Nephron (organoid): Measurements from ENCODE around the gene ULK3.
A peak's percentile ranks its signal among the peaks of the same experiment; 100 is the strongest.

Source experiments
- H3K27ac Mint-ChIP-seq, 3 experiments: 2 replicates each; pipeline ENCODE4 v1.8.0; 2020; ENCODE audit warnings: mixed read lengths in 3 of 3, mild to moderate bottlenecking in 2 of 3, moderate library complexity in 1 of 3
- H3K27me3 Mint-ChIP-seq: 2 replicates; pipeline ENCODE4 v1.8.0; 2021; ENCODE audit warnings: low read depth, mild to moderate bottlenecking, moderate library complexity, mixed read lengths
- H3K36me3 Mint-ChIP-seq: 2 replicates; pipeline ENCODE4 v1.8.0; 2020; ENCODE audit warnings: low read depth, mixed read lengths
- H3K4me1 Mint-ChIP-seq: 2 replicates; pipeline ENCODE4 v1.8.0; 2020; ENCODE audit warnings: mixed read lengths
- H3K4me3 Mint-ChIP-seq, 3 experiments: 2 replicates each; pipeline ENCODE4 v1.8.0; 2020; ENCODE audit warnings: mild to moderate bottlenecking in 3 of 3, mixed read lengths in 3 of 3, moderate library complexity in 2 of 3
- H3K9me3 Mint-ChIP-seq: 2 replicates; pipeline ENCODE4 v1.8.0; 2020; ENCODE audit warnings: mixed read lengths
- TF ChIP-seq, protein P1 (sequence below), 3 experiments: fragments of 200-600 bp; sonication (generic); IDR thresholded peaks; one replicate each; pipeline ENCODE4 v1.5.0; 2021; ENCODE audit warnings: antibody characterized with exemption in 3 of 3; ENCODE audit not compliant: unreplicated experiment in 3 of 3

ULK3 gene

DNA sequence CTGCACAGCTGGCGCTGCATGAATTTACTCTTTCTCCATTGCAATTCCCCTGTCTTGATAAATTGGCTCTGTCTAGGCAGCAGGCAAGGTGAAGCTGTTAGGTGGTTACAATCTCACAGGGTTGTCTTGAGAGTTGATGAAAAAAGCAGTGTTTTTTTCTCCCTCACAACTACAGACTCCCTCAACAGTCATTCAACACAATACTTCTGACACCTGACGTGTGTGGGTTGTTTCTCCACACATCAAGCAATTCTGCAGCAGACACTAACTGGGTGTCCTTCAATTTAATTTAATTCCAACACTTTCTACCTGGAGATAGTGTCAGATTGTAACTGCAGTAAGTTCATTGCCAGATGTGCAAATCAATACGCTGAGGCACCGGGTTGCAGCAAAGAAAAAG is 35.3 kb upstream of the ULK3 start:
- no peaks in the 10 kb centered on the region for H3K4me1 Mint-ChIP-seq
- H3K36me3 Mint-ChIP-seq, result no peaks in the 10 kb centered on the region
- no peak overlapping the region for H3K4me3 Mint-ChIP-seq
- peaks cover 15% of the 10 kb centered on the region for H3K27me3 Mint-ChIP-seq
- no peak overlapping the region for H3K27ac Mint-ChIP-seq
- H3K9me3 Mint-ChIP-seq, result no peaks in the 10 kb centered on the region
- TF ChIP-seq, protein P1, sequence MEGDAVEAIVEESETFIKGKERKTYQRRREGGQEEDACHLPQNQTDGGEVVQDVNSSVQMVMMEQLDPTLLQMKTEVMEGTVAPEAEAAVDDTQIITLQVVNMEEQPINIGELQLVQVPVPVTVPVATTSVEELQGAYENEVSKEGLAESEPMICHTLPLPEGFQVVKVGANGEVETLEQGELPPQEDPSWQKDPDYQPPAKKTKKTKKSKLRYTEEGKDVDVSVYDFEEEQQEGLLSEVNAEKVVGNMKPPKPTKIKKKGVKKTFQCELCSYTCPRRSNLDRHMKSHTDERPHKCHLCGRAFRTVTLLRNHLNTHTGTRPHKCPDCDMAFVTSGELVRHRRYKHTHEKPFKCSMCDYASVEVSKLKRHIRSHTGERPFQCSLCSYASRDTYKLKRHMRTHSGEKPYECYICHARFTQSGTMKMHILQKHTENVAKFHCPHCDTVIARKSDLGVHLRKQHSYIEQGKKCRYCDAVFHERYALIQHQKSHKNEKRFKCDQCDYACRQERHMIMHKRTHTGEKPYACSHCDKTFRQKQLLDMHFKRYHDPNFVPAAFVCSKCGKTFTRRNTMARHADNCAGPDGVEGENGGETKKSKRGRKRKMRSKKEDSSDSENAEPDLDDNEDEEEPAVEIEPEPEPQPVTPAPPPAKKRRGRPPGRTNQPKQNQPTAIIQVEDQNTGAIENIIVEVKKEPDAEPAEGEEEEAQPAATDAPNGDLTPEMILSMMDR (IDR thresholded peaks at IDR 0.05; ENCODE audit: unreplicated experiment in 3 of 3), result no peak

- peaks cover 4% of the 10 kb centered on the region for H3K36me3 Mint-ChIP-seq
- H3K9me3 Mint-ChIP-seq, result no peaks in the 10 kb centered on the region
- peaks cover 10% of the 10 kb centered on the region for H3K27me3 Mint-ChIP-seq
- peak overlapping the region; percentile 73 to 89 (median 84) for H3K27ac Mint-ChIP-seq
- peak overlapping the region; percentile 91 to 94 (median 91) for H3K4me3 Mint-ChIP-seq
- TF ChIP-seq, protein P1 (IDR thresholded peaks at IDR 0.05; ENCODE audit: unreplicated experiment in 3 of 3), result no peak
- H3K4me1 Mint-ChIP-seq, result peaks cover 29% of the 10 kb centered on the region
Measured at GRCh38 chr15:74873756-74874424, 30.9 kb upstream of the ULK3 start.

GRCh38 chr15:74873036-74873755 is 30.2 kb upstream of the ULK3 start, which contains the start of gene SCAMP2:
TSS of gene SCAMP2 (minus strand) at chr15:74873365. CDS start at chr15:74873255, 110 bp downstream.
- TF ChIP-seq, protein P1 (IDR thresholded peaks at IDR 0.05; ENCODE audit: unreplicated experiment in 3 of 3), result no peak
- Mint-ChIP-seq H3K27me3 (peaks cover 10% of the 10 kb centered on the region), H3K27ac (peak within 1 kb of the TSS; percentile 73 to 89 (median 84)), H3K4me3 (peak within 1 kb of the TSS; percentile 91 to 94 (median 91)), H3K4me1 (peaks cover 31% of the 10 kb centered on the region), H3K36me3 (peaks cover 8% of the 10 kb centered on the region), H3K9me3 (no peaks in the 10 kb centered on the region)

DNA sequence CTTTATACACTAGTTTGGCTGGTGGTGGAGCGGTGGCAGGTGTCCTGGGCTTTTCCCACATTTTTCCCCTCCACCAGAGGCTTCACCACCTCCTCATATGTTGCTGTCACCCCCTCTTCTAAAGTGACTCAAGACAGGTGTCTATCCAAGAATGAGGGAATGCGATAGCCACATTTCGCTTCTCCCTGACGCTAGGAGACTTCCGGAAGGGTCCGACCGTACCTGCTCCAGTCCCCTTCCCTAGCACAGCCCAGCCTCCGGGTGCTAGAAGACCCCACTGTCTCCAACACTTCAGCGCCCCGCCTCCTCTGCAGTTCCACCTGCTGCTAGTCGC is 29.7 kb upstream of the ULK3 start:
- Mint-ChIP-seq H3K4me3 (peak overlapping the region; percentile 91 to 94 (median 91)), H3K4me1 (peaks cover 37% of the 10 kb centered on the region), H3K27me3 (peaks cover 10% of the 10 kb centered on the region), H3K27ac (peak overlapping the region; percentile 73 to 89 (median 84)), H3K36me3 (peaks cover 14% of the 10 kb centered on the region), H3K9me3 (no peaks in the 10 kb centered on the region)
- TF ChIP-seq, protein P1 (IDR thresholded peaks at IDR 0.05; ENCODE audit: unreplicated experiment in 3 of 3), result no peak

GRCh38 chr15:74870436-74871215 is 27.7 kb upstream of the ULK3 start:
- peak overlapping the region; percentile 70 to 82 (median 81) for H3K4me3 Mint-ChIP-seq
- no peaks in the 10 kb centered on the region for H3K27me3 Mint-ChIP-seq
- no peaks in the 10 kb centered on the region for H3K9me3 Mint-ChIP-seq
- TF ChIP-seq, protein P1 (IDR thresholded peaks at IDR 0.05; ENCODE audit: unreplicated experiment in 3 of 3), result no peak
- H3K27ac Mint-ChIP-seq, result peak overlapping the region; percentile 58 to 86 (median 71)
- H3K4me1 Mint-ChIP-seq, result peaks cover 51% of the 10 kb centered on the region
- peaks cover 26% of the 10 kb centered on the region for H3K36me3 Mint-ChIP-seq
